Suprapubic skin (tissue), 4 donors: ENCODE measurements around the gene PYGB.

Experiments
- CTCF ChIP-seq, 2 donors: fragments of 200-600 bp in 1 of 2; fragments of 450-650 bp in 1 of 2; sonication (generic) in 1 of 2; IDR thresholded peaks; one replicate each; pipeline ENCODE4 v1.5.1; 2016 to 2019; ENCODE audit warnings: antibody characterized with exemption in 2 of 2, mild to moderate bottlenecking in 1 of 2, moderate library complexity in 1 of 2
- POLR2A ChIP-seq, 2 donors: fragments of 450-650 bp; IDR thresholded peaks; one replicate each; pipeline ENCODE4 v1.6.1; 2017; ENCODE audit warnings: antibody characterized with exemption in 2 of 2, mild to moderate bottlenecking in 2 of 2, moderate library complexity in 2 of 2
- POLR2AphosphoS5 ChIP-seq, 3 donors: sonication (generic); formaldehyde crosslinking; IDR thresholded peaks; one replicate each; pipeline ENCODE4 v1.6.1; 2017; ENCODE audit warnings: antibody characterized with exemption in 3 of 3

- no peak for TF ChIP-seq CTCF (IDR thresholded peaks at IDR 0.05)
- TF ChIP-seq POLR2AphosphoS5 (IDR thresholded peaks at IDR 0.05) = no peak
- no peak for TF ChIP-seq POLR2A (IDR thresholded peaks at IDR 0.05)
These were observed 98.5 kb downstream of the PYGB start for GRCh38 chr20:25346349-25346748.
